GM18517 (cell line): Measurements from ENCODE around the gene POTEB.
"Not testable (repeated sequence)": the region's sequence is repeated elsewhere in the genome, so short reads cannot be mapped to it uniquely, and the experiment has no call there.

Experiments
- ATAC-seq: cut with Tn5 transposase; IDR thresholded peaks from one replicate; pipeline ENCODE4 v1.9.1; 2021; ENCODE audit warnings: mild to moderate bottlenecking, moderate library complexity; ENCODE audit not compliant: unreplicated experiment

The POTEB gene

DNA sequence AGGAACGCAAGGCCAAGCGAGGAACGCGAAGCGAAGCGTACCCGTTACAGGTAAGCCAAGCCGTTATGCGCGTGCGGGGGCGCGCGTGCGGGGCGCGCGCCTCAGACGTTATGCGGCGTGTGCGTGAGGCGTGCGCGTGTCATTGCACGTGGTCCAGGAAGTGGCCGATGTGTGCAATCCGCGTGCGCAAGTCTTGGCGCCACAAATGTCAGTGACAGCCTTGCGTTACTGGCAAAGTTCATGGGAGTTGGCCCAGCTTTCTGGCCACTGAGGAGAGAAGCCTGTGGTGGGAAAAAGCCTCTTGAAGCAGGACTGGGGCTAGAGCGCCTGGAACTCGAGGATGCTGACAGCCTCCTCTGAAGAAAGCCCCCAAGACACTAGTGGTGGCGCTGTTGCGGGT lies at the start of gene POTEB:
TSS of gene POTEB (minus strand) at position 101 of the 400 bp plus-strand sequence. CDS start 489 bp downstream, outside the sequence.
- ATAC-seq: not testable (repeated sequence)

DNA sequence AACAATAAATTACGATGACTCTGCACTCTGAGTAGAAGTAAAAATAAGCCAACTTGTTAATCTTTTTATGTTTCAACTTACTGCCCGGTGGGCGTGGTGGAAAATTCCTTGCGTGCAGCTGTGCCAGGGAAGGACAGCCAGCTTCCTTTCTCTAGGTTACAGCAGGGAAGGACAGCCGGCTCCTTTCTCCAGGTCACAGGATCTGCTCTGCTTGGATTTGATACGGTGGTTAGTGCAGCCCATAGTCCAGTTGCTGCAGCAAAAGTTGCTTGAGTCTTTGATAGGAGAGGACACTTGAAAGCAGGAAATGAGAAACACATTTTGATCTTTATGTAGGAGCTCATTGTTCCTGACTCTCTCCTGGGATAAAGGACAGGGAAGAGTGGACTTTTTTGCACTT lies 13.4 kb upstream of the POTEB start:
- ATAC-seq: not testable (repeated sequence)

DNA sequence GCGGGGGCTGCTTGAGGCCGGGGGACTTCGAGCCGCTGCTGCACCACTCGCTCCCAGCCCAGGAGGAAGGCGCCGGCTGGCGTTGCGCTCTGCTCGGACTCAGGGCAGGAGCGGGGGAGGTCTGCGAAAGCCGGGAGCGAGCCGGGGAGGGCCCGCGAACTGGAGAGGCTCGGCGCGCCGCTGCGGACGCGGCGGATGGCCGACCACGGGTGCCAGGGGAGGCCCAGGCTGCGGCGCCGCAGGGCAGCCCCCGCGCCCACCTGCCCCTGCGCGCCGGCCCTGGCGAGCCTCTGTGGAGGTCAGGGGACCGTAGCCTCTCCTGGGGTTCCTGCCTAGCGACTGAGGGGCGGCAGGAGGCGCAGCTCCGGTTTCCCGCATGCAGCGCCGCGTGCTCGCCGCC lies 12.0 kb upstream of the POTEB start:
- not testable (repeated sequence) for ATAC-seq

DNA sequence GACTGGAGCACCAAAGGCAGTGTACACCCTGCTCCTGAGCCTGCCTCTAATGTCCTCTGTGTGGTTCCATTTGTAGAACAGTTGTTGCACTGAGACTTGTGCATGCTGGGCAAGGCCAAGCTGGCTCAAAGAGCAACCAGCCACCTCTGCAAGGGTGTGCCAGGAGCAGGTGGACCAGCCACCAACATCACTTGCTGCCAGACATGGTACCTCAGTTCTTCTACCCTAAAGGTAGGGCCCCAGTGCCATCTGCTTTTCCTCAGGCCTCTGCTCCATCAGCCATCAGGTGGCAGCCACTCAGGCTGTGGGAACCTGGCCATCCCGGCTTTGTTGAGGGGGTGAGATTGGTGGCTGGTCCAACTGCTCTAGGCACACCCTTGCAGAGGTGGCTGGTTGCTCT lies 38.7 kb downstream of the POTEB start:
- not testable (repeated sequence) for ATAC-seq
